RWPE2 (cell line): Measurements from ENCODE around the gene PACS1.

Experiments
- ATAC-seq: fragments of 200-7000 bp; cut with Tn5 transposase; 3 replicates; pipeline ENCODE4 v1.9.1; 2021; ENCODE audit warnings: low read depth
- DNase-seq: peaks from one replicate; pipeline ENCODE4 v3.0.0-alpha.2; 2020; ENCODE audit warnings: low spot score
- H3K27ac ChIP-seq: fragments of 450-650 bp; 2 replicates; pipeline ENCODE4 v1.5.1; 2017; ENCODE audit warnings: mild to moderate bottlenecking; ENCODE audit not compliant: poor library complexity, severe bottlenecking
- H3K27me3 ChIP-seq: fragments of 250-450 bp; sonication (Bioruptor Pico); 2 replicates; pipeline ENCODE4 v1.5.1; 2021; ENCODE audit warnings: mild to moderate bottlenecking, moderate library complexity; ENCODE audit not compliant: insufficient read depth, poor library complexity, severe bottlenecking
- H3K36me3 ChIP-seq: fragments of 250-450 bp; sonication (Bioruptor Pico); 2 replicates; pipeline ENCODE4 v1.5.1; 2020; ENCODE audit warnings: low read depth, mild to moderate bottlenecking, moderate library complexity
- H3K4me1 ChIP-seq: fragments of 250-450 bp; sonication (Bioruptor Pico); 2 replicates; pipeline ENCODE4 v1.5.1; 2021; ENCODE audit warnings: mild to moderate bottlenecking, moderate library complexity; ENCODE audit not compliant: insufficient read depth, poor library complexity, severe bottlenecking
- H3K4me3 ChIP-seq: fragments of 250-450 bp; sonication (Bioruptor Pico); 2 replicates; pipeline ENCODE4 v1.5.1; 2021; ENCODE audit warnings: mild to moderate bottlenecking, moderate library complexity; ENCODE audit not compliant: severe bottlenecking
- H3K9me3 ChIP-seq: fragments of 250-450 bp; sonication (Bioruptor Pico); 2 replicates; pipeline ENCODE4 v1.5.1; 2021; ENCODE audit warnings: mild to moderate bottlenecking, moderate library complexity; ENCODE audit not compliant: severe bottlenecking
- CTCF ChIP-seq: fragments of 450-650 bp; IDR thresholded peaks from one replicate; pipeline ENCODE4 v1.5.1; 2017; ENCODE audit warnings: mild to moderate bottlenecking, moderate library complexity; ENCODE audit not compliant: poor library complexity, severe bottlenecking

Gene PACS1

GRCh38 chr11:66032957-66033735 is 36.9 kb upstream of the PACS1 start:
- Histone ChIP-seq H3K9me3 (no peaks in the 10 kb centered on the region), H3K4me3 (no peak overlapping the region), H3K36me3 (no peaks in the 10 kb centered on the region), H3K27ac (no peak overlapping the region), H3K4me1 (no peaks in the 10 kb centered on the region), H3K27me3 (no peaks in the 10 kb centered on the region)
- TF ChIP-seq CTCF: no peak
- no peak for ATAC-seq
- DNase-seq: no peak

- Histone ChIP-seq H3K27me3 (no peaks in the 10 kb centered on the region), H3K27ac (no peak overlapping the region), H3K36me3 (no peaks in the 10 kb centered on the region), H3K4me3 (no peak overlapping the region), H3K4me1 (no peaks in the 10 kb centered on the region), H3K9me3 (no peaks in the 10 kb centered on the region)
- no peak for DNase-seq
- TF ChIP-seq CTCF: no peak
- peak; percentile 40; the same call in 2 of the 3 replicates for ATAC-seq
These were observed 34.3 kb upstream of the PACS1 start for GRCh38 chr11:66035653-66036333.

DNA sequence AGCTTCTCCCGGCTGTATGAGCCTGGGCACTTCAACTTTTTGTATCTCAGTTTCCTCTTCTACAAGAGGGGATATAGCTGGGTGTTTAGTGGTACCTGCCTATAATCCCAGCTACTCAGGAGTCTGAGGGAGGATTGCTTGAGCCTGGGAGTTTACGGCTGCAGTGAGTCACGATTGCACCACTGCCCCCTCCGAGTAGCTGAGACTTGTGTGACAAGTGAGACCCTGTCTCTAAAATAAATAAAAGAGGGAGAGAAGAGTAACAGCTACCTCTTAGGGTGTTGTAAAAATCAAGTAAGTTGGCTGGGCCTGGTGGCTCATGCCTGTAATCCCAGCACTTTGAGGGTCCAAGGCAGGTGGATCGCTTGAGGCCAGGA is 33.8 kb upstream of the PACS1 start:
- Histone ChIP-seq H3K4me1 (no peaks in the 10 kb centered on the region), H3K9me3 (no peaks in the 10 kb centered on the region), H3K4me3 (no peak overlapping the region), H3K36me3 (no peaks in the 10 kb centered on the region), H3K27ac (no peak overlapping the region), H3K27me3 (no peaks in the 10 kb centered on the region)
- ATAC-seq (no peak), DNase-seq (no peak)
- TF ChIP-seq CTCF: no peak

- Histone ChIP-seq H3K27me3 (no peaks in the 10 kb centered on the region), H3K9me3 (no peaks in the 10 kb centered on the region), H3K4me3 (no peak overlapping the region), H3K36me3 (no peaks in the 10 kb centered on the region), H3K4me1 (no peaks in the 10 kb centered on the region), H3K27ac (no peak overlapping the region)
- ATAC-seq (no peak), DNase-seq (no peak)
- TF ChIP-seq CTCF: no peak
These were observed 32.7 kb upstream of the PACS1 start for GRCh38 chr11:66037327-66037726.

DNA sequence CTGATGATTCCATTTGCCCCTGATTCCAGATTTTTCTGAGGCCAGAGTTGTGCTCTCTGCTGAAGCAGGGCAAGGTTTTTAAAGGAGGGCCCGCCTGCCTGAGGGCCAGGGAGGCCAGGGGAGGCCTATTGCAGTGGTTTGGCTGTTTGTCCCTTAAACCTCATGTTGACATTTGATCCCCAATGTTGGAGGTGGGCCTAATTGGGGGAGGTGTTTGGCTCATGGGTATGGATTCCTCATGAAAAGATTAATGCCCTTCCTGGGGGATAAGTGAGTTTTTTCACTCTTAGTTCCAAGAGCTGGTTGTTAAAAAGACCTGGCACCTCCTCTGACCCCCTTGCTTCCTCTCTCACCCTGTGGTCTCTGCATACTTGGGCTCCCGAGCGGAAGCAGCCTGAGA is 30.3 kb upstream of the PACS1 start:
- H3K36me3 ChIP-seq: no peaks in the 10 kb centered on the region
- no peaks in the 10 kb centered on the region for H3K4me1 ChIP-seq
- no peak overlapping the region for H3K27ac ChIP-seq
- TF ChIP-seq CTCF: no peak
- no peaks in the 10 kb centered on the region for H3K27me3 ChIP-seq
- H3K9me3 ChIP-seq: no peaks in the 10 kb centered on the region
- no peak for ATAC-seq
- no peak for DNase-seq
- H3K4me3 ChIP-seq: no peak overlapping the region
